KBM-7 (cell line): ENCODE results near the gene OR51L1.
"Not testable (repeated sequence)": the region's sequence is repeated elsewhere in the genome, so short reads cannot be mapped to it uniquely, and the experiment has no call there.

Experiments
- DNase-seq: peaks from one replicate; pipeline ENCODE4 v3.0.0-alpha.2; 2015
- in situ Hi-C: fragments of 300-500 bp; cut with MboI; formaldehyde crosslinking; loops from 2 replicates; pipeline ENCODE4 v1.14.3; 2020; ENCODE audit warnings: low sequenced_read_pairs, low pct_unique_long_range_greater_than_20kb, mixed read lengths

Gene OR51L1

DNA sequence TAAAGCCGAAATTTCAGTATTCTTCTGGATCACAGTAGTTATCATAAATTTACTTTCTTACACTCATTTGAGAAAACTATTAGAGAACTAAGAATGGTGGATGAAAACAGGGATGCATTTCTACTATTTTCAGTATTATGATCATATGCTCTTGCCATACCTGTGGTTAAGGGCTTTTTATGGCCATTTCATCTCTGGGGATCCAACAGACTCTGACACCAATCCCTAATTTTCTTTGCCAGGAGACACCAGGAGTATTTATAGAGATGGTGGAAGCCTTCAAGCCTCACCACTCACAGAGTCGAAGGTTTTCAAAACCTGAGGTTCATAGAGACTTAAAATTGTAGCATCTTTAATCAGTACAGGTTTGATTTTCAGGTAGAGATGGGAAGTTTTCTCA lies at the start of gene OR51L1:
OR51L1 (plus strand) TSS at position 301 of the 400 bp plus-strand sequence. CDS start 4,132 bp downstream, outside the sequence.
- in situ Hi-C loops, result no loop called here
- no peak for DNase-seq

GRCh38 chr11:4947505-4947904 lies 47.1 kb upstream of the OR51L1 start, which contains the start of gene OR51A4:
Gene OR51A4 (minus strand): TSS chr11:4947605. CDS start chr11:4947100, 505 bp downstream.
- in situ Hi-C loops, result no loop called here
- DNase-seq, result no peak

GRCh38 chr11:4955613-4956012 lies 39.0 kb upstream of the OR51L1 start, which contains the start of gene OR51A2:
Gene OR51A2 (minus strand): TSS chr11:4955713. CDS start chr11:4955713, 0 bp downstream.
- in situ Hi-C loops, DNase-seq: not testable (repeated sequence)

GRCh38 chr11:4957396-4957795 lies 37.3 kb upstream of the OR51L1 start:
- in situ Hi-C loops, result no loop called here

DNA sequence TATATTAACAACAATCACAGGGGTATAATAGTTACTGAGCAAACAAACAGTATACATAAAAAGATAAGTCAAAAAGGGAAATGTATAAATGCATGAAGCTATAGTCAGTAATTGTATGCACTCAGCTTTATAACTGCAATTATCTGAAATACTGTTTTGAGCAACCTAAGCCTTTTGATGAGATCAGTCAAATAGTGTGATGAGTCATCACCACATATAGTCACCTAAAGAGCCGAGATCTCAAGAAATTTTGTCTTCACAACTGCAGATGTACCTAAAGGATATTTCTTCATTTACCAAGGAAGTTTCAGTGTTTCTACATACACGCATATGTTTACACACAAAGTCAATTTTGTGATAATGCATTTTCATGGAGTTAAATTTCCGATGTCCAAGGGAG lies 33.8 kb upstream of the OR51L1 start:
- in situ Hi-C loops, result no loop called here
- no peak for DNase-seq

More at GRCh38 chr11:4957396-4957795, 37.3 kb upstream of the OR51L1 start:
- no peak for DNase-seq

DNA sequence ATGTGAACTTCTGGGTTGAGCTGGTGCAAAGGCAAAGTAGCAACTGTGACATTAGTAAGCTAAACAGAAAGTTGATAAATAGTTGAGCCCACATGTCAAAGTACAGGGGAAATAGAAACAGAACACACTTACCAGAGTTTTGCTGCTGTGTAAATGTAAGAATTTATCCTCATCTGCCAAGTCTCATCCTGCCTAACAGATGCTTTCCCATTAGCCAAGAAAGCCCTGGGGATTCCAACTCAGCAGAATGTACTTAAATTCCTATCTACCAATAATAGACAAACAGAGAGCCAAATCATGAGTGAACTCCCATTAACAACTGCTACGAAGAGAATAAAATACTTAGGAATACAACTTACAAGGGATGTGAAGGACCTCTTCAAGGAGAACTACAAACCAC lies 31.8 kb upstream of the OR51L1 start:
- in situ Hi-C loops, result no loop called here
- no peak for DNase-seq

DNA sequence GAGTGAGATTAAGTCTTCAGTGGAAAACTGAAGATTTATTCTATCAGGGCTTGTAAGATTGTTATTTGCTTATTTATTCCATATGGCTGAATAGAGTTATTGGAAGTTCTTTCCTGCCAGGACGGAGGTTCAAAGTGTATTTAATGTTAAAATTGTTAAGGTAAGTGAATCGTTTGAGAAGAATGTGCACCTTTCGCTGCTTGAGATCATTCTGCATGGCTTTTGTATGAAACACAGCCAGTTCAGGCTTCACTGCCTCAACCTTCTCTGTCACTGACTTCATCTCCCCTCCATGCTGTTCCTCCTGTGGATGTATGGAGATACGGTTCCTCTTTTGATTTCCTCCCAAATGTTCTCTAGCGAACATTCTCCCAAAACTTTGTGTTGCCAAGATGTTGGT lies 19.2 kb upstream of the OR51L1 start:
- no peak for DNase-seq
- in situ Hi-C loops, result no loop called here

- DNase-seq, result no peak
- in situ Hi-C loops, result no loop called here
Observed at GRCh38 chr11:4979036-4979435, 15.6 kb upstream of the OR51L1 start.

DNA sequence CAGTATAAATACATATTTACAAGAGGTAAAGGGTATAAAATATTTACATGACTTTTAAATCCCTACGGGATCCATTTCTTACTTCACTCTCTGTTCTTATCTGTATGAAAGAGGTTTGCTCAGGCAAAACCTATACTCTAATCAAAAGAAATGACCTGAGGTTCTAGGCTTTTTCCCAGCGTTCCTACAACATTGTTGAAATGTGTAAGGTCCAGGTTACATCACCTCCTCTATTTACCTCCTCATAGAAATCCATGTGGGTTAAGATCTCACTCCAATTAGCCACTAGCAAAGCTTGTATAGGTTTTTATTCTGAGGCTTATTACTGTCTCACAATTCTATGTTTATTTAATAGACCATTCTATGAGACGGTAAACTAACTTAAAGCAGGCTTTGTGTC lies 12.0 kb upstream of the OR51L1 start:
- DNase-seq, result no peak
- in situ Hi-C loops, result no loop called here

DNA sequence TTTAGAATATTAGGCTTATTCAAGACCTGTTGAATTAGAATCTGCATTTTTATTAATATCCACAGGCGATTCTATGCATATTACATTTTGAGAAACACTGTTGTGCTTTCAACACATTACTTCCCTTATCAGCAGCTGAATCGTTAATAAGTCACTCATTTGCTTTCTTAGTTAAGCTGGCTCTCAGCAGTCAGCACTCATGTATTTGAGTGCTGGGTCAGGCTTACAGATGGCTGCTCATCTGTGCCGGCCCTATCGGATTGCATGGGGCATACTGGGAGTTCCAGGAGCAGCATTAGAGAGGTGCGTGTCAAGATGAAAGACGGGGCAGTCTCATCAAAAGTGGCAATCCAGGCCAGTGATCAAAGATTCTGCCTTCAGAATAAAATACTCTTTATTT lies 10.8 kb upstream of the OR51L1 start:
- in situ Hi-C loops, result no loop called here
- no peak for DNase-seq

DNA sequence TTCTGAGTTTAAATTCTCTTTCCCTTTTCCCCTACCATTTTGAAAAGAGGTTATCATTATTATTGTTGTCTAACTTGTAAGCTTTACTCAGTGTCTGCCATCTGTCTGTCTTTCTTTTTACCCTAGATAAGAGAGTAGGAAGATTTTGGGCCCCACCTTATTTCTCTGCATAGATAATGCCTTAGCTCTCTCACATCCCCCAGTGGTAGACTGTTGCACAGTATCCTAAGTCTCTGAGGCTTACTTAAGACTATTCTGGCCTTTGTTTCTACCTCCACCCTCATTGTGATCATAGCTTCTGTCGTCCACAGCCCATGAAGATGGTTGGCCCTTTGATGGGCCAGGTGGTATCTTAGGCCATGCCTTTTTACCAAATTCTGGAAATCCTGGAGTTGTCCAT lies 3.6 kb upstream of the OR51L1 start:
- in situ Hi-C loops, result no loop called here
- no peak for DNase-seq

- in situ Hi-C loops, result loop anchor here (25.0 kb wide), 2 partner anchors 367 to 817 kb away; partner anchors contain the start of genes OR51D1 and OR51E1
- DNase-seq, result peak; percentile 44
Observed at GRCh38 chr11:5004424-5005274, 10.0 kb downstream of the OR51L1 start.

DNA sequence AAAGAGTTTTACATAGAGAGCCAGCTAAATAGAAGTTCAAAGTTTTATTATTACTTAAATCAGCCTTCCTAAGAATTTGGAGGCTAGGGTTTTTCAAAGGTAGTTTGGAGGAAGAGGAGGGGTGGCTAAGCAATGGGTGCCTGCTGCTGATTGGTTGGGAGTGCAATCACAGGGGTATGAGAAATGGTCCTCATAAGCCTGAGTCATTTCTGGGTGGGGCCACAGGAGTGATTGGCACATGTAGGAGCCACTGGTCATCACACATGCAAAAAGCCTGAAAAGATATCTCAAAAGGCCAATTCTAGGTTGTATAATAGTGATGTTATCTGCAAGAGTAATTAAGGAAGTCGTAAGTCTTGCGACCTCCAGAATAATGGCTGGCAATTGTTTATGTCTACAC lies 12.9 kb downstream of the OR51L1 start:
- no peak for DNase-seq
- in situ Hi-C loops, result loop anchor here (25.0 kb wide), 2 partner anchors 370 to 820 kb away; partner anchors contain the start of genes OR51D1 and OR51E1

DNA sequence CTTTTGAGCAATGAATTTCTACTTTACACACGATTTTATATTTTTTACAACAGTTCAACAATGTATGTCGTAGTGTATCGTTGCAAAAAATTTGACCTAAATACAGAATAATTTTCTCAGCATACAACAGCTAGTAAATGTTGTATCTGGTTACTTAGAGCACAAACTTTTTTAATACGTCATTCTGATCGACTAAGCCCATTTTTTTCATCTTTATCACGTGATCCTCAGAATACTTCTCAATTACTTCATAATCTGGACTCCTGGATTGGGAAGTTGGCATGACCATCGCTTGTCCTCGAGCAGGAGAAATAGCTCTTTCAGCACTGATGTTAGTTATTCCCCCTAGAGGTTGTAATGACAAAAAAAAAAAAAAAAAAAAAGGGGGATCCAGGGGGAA lies 16.6 kb downstream of the OR51L1 start:
- in situ Hi-C loops, result loop anchor here (25.0 kb wide), 2 partner anchors 374 to 824 kb away; partner anchors contain the start of genes OR51D1 and OR51E1
- DNase-seq, result no peak

DNA sequence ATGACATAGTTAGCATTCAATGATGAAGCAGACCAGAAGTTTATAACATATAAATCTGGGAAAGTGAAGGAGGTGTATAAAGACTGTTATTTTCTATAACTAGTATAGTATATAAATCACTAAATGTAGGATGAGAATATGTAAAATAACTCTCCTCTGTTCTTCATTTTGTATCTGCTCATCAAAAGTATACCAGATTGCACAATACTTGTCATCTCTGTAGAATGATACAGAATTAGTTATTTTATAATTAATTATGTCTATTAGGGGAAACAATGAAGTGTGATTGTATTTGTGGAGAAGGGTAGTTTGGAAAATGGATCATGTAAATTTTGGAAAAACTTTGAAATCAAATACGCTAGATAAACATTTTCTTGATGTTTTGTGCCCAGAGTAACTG lies 18.4 kb downstream of the OR51L1 start:
- in situ Hi-C loops, result loop anchor here (25.0 kb wide), 2 partner anchors 376 to 826 kb away; partner anchors contain the start of genes OR51D1 and OR51E1
- DNase-seq, result no peak

- no peak for DNase-seq
- in situ Hi-C loops, result loop anchor here (25.0 kb wide), 2 partner anchors 385 to 835 kb away; partner anchors contain the start of genes OR51D1 and OR51E1
Observed at GRCh38 chr11:5021996-5022395, 27.3 kb downstream of the OR51L1 start.

GRCh38 chr11:5036669-5037068 lies 42.0 kb downstream of the OR51L1 start:
- DNase-seq, result no peak
- in situ Hi-C loops, result no loop called here

- in situ Hi-C loops, result no loop called here
Observed at GRCh38 chr11:5037926-5038325, 43.3 kb downstream of the OR51L1 start.

DNA sequence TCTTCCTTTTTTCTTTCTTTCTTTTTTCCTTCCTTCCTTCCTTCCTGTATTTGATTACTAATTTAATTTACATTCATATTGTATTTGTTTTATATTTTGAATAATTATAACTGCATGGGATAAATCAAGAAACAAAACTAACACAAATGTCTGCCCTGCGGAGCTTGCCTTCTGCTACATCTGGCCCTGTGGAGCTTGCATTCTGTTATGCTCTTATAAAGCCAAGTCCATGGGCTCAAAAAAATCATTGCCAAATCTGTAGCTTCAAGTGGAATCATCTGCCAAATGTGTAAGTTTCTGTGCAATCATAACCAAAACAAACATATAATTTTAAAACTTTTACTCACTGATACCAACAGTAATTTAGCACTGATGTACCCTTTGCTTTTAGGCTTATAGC lies 43.7 kb downstream of the OR51L1 start:
- in situ Hi-C loops, result no loop called here
- no peak for DNase-seq

More at GRCh38 chr11:5037926-5038325, 43.3 kb downstream of the OR51L1 start:
- DNase-seq, result no peak

- in situ Hi-C loops, result no loop called here
- no peak for DNase-seq
Observed at GRCh38 chr11:5040876-5041275, 46.2 kb downstream of the OR51L1 start.
